ENCODE results near the gene MYBPC1. TPM values are rescaled to one million over a fixed set of nuclear protein-coding genes. Genes with fewer than 3 reads are reported as not detected.

Gene MYBPC1
- total and polyA plus RNA-seq, 2 of the 4 experiments (the other 2 are of a cell fraction), result not detected

GRCh38 chr12:101637936-101638335 is 43.2 kb downstream of the MYBPC1 start:
- Histone ChIP-seq H2BK5ac (ENCODE audit: low read depth, low read length, poor library complexity, severe bottlenecking) (no peak overlapping the region), H3K27ac (ENCODE audit: insufficient read depth, low read length) (no peak overlapping the region), H2AK5ac (ENCODE audit: low read depth, low read length) (no peak overlapping the region), H3K79me1 (ENCODE audit: low read depth in 1 of 2, low read length in 2 of 2) (no peaks in the 10 kb centered on the region), H3K4me1 (ENCODE audit: control insufficient read depth, insufficient read depth, low read length) (no peaks in the 10 kb centered on the region), H2BK120ac (ENCODE audit: low read depth, low read length) (no peak overlapping the region), H3K9me1 (ENCODE audit: insufficient read depth, low read length) (no peaks in the 10 kb centered on the region), H3K23ac (ENCODE audit: low read depth, low read length) (no peak overlapping the region), H4K20me1 (ENCODE audit: insufficient read depth, low read length) (no peaks in the 10 kb centered on the region), H3K4ac (ENCODE audit: low read depth, low read length) (no peak overlapping the region), H2BK15ac (ENCODE audit: low read depth, low read length) (no peak overlapping the region), H2AFZ (replicated peaks; ENCODE audit: low read length, poor library complexity) (no peak overlapping the region), H3K4me2 (ENCODE audit: low read depth, low read length) (no peak overlapping the region), H2AK9ac (replicated peaks; ENCODE audit: low read depth, low read length, poor library complexity) (no peak overlapping the region), H3K18ac (ENCODE audit: low read depth, low read length) (no peak overlapping the region), H3K56ac (ENCODE audit: extremely low read depth, insufficient read depth, low read length) (no peak overlapping the region), H3K4me3 (ENCODE audit: insufficient read depth, low read depth, low read length) (no peak overlapping the region), H3K36me3 (ENCODE audit: control insufficient read depth, insufficient read depth, low read length) (no peaks in the 10 kb centered on the region), H4K5ac (ENCODE audit: low read depth, low read length) (no peak overlapping the region), H3K9me3 (ENCODE audit: control insufficient read depth, insufficient read depth, low read length) (no peaks in the 10 kb centered on the region), H4K91ac (ENCODE audit: insufficient read depth, low read depth, low read length) (no peak overlapping the region), H3K27me3 (ENCODE audit: control insufficient read depth, insufficient read depth, low read length) (peaks cover 3% of the 10 kb centered on the region; the same call in 1 of the 2 replicates), H3K9ac (ENCODE audit: low read depth, low read length) (no peak overlapping the region), H2BK20ac (ENCODE audit: low read depth, low read length) (no peak overlapping the region), H3K14ac (replicated peaks; ENCODE audit: low read depth, low read length) (no peak overlapping the region), H4K8ac (ENCODE audit: low read depth in 2 of 2, low read length in 2 of 2) (no peak overlapping the region)
- ATAC-seq (ENCODE audit: low read depth) (no peak), DNase-seq (no peak)
- no CpG with 5 or more reads among the region's 3 CpGs for WGBS, 2 experiments (ENCODE audit: extremely low coverage in 2 of 2, insufficient read length in 1 of 2)
- intact Hi-C loops (cut with micrococcal nuclease), result no loop called here
- TF ChIP-seq SMC3 (IDR thresholded peaks at IDR 0.05; ENCODE audit: low read depth, low read length), result no peak
- no peak for TF ChIP-seq MXI1 (IDR thresholded peaks at IDR 0.05; ENCODE audit: borderline replicate concordance, low read depth, low read length)
- no peak for TF ChIP-seq NFE2L2 (IDR thresholded peaks at IDR 0.05; ENCODE audit: low read depth, low read length)
- no peak for TF ChIP-seq CTCF (conservative IDR thresholded peaks at IDR 0.05; ENCODE audit: low read depth, low read length)
- no peak for TF ChIP-seq RCOR1 (IDR thresholded peaks at IDR 0.05; ENCODE audit: insufficient replicate concordance, low read length)
- no peak for TF ChIP-seq BHLHE40 (IDR thresholded peaks at IDR 0.05; ENCODE audit: low read depth, low read length)
- TF ChIP-seq CHD1 (IDR thresholded peaks at IDR 0.05; ENCODE audit: low read depth, low read length), result no peak
- BruUV-seq (replicated peaks), result no TSS peak
- dilution Hi-C loops (cut with HindIII; ENCODE audit: low sequenced_read_pairs, unreplicated experiment), result no loop called here
- POLR2A ChIA-PET (ENCODE audit: unreplicated experiment), result no interaction called here
- CTCF ChIA-PET, result no interaction called here
- in situ Hi-C loops (cut with MboI; ENCODE audit: low sequenced_read_pairs), result no loop called here

Measured in IMR-90 (cell line).